22Rv1 (cell line): ENCODE results near the gene DUSP15.
"Not testable (repeated sequence)": the region's sequence is repeated elsewhere in the genome, so short reads cannot be mapped to it uniquely, and the experiment has no call there.

ENCODE experiments used
- H3K27ac ChIP-seq: fragments of 450-650 bp; 2 replicates; pipeline ENCODE4 v1.5.1; 2017
- CTCF ChIP-seq: fragments of 450-650 bp; IDR thresholded peaks from 2 replicates; pipeline ENCODE4 v1.5.1; 2017; ENCODE audit warnings: mild to moderate bottlenecking
- ZFX ChIP-seq: fragments of 450-650 bp; IDR thresholded peaks from 2 replicates; pipeline ENCODE4 v1.6.1; 2017; ENCODE audit warnings: antibody characterized with exemption, borderline replicate concordance

Gene DUSP15

GRCh38 chr20:31817461-31817860 lies 52.9 kb downstream of the DUSP15 start:
- no peak for TF ChIP-seq ZFX
- TF ChIP-seq CTCF = no peak
- H3K27ac ChIP-seq = no peak overlapping the region

GRCh38 chr20:31816221-31816620 lies 54.1 kb downstream of the DUSP15 start:
- no peak overlapping the region for H3K27ac ChIP-seq
- no peak for TF ChIP-seq CTCF
- no peak for TF ChIP-seq ZFX

DNA sequence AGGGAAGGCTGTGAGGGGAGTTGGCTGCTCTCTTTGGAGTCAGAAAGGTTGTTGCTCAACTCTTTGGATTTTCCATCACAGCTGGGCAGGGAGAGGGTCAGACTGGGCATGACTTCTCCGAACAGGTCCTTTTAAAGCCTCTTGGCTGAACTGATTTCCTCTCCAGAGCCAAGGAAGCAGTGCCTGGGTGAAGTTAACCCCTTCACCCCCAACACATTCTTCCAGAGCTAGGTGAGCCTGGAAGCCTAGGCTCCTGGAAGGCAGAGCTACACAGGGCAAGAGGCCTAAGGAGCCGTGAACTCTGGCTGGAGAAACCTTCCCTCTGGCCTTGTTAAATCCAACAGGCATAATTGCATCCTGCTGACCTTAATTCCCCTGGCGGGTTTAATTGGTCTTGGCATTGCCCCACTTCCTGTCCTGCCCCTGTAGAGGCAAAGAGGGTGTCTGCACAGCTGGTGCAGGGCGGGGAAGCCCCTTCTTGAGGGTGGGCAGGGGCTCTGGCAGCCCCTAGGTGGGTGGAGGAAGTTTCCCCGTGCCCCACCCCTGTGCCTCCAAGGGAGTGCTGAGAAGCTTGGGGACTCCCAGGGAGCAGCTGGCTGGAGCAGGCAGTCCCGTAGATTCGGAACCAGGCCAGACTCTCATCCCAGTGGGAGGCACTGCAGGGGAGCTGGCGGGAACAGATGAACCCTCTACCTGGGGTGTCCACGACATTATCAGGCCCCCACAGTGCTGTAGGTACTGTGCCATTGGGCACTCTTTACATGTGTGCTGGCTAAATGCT lies 54.7 kb downstream of the DUSP15 start:
- TF ChIP-seq ZFX (no peak), CTCF (no peak)
- H3K27ac ChIP-seq = no peak overlapping the region

GRCh38 chr20:31814142-31814541 lies 56.2 kb downstream of the DUSP15 start:
- H3K27ac ChIP-seq = not testable (repeated sequence)

DNA sequence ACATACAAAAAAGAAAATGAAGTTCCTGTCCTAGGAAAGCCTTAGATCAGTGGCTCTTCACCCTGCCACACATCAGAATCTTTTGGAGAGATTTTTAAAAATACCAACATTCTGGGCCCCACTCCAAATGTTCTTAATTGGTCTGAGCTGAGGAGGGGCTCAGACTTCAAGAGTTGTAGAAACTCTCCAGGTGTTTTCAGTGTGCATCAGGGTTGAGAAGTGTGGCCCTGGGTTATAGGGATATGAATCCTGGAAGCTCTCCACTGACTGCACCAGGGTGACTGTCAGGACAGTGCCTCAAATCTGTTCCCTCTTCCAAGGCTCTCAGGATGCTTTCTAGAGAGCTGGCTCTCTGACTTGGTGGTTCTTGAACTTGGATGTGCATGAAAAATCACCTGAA lies 56.7 kb downstream of the DUSP15 start:
- TF ChIP-seq ZFX (no peak), CTCF (no peak)
- H3K27ac ChIP-seq = no peak overlapping the region

DNA sequence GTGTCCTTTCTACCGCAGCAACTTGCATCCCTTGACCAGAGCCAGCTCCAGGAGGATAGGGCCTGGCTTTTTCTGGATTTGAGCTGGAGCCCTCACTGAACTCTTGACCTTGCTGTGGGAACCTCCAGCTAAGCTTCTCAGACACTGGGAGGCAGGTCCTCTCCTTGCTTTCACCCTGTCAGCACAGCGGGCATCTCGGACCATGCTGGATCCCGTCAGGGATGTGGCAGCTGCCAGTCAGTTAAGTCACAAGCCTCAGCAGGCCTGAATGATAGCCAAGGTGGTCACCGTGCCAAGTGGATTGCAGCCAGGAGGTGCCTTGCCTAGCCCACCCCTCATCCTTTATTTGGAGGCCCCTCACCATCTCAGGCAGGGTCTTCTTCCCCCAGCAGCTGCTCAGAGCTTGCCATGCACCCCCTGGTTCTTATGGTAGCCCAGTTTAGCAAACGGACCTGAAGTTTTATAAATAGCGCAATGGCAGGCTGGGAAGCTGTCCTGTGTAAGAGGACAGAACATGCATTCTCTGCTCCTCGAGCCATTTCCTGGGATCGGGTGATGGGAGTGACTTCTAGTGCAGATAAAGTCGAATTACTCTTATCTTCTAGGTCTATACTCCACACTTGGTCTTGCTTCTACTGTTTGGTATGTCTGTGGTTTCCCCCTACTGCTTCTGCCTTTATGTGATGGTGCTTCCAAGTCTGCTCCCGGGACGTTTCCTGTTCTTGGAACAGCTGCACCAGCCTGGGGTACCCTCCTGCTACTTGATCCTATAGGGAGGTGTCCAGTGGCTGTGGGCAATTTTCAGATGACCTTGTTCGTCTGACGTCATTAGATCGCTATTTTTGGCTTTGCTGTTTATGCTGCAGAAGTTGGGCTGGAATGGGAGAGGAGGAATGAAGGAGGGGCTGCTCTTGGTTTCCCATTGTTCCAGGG lies 58.3 kb downstream of the DUSP15 start:
- TF ChIP-seq ZFX (no peak), CTCF (no peak)
- no peak overlapping the region for H3K27ac ChIP-seq

DNA sequence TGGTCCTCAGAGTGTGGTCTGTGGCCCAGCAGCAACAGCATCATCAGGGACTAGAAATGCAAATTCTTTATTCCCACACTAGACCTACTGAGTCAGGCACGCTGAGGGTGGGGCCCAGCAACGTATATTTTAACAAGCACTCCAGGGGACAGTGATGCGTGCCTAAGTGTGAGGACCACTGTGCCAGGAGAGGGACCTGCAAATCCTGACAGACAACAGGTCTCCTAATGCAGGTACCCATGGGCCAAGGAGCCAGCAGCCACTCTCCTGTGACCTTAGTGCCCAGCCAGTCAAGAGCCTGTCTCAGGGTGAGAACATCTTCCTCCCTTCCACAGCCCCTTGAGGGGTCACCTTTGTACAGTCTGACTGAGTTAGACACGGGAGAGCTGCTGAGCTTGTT lies 59.1 kb downstream of the DUSP15 start:
- TF ChIP-seq ZFX (no peak), CTCF (no peak)

More for the DNA sequence above, 59.1 kb downstream of the DUSP15 start:
- H3K27ac ChIP-seq = no peak overlapping the region
